Measurements from ENCODE around the gene BRICD5. TPM values are rescaled to one million over a fixed set of nuclear protein-coding genes. Genes with fewer than 3 reads are reported as not detected.

Gene BRICD5
- total and polyA plus RNA-seq, 5 donors from 2014 or later: 0.08 to 10.9 (median 0.33) TPM; not detected in 2

GRCh38 chr16:2173916-2174315 is 36.7 kb downstream of the BRICD5 start:
- ATAC-seq (ENCODE audit: low read depth in 2 of 2): no peak
- DNase-seq: no peak
- Mint-ChIP-seq H3K4me3 (no peak overlapping the region), H3K4me1 (no peaks in the 10 kb centered on the region), H3K36me3 (peaks cover 11% of the 10 kb centered on the region), H3K27ac (no peak overlapping the region), H3K9me3 (no peaks in the 10 kb centered on the region), H3K27me3 (no peaks in the 10 kb centered on the region)
- no peak overlapping the region for H3K4me3 ChIP-seq (ENCODE audit: low read depth, low read length)
- H3K27ac ChIP-seq (ENCODE audit: insufficient read depth, low read length, poor library complexity, severe bottlenecking): no peak overlapping the region
- H3K36me3 ChIP-seq (ENCODE audit: control insufficient read depth, insufficient read depth, low read length): peaks cover 25% of the 10 kb centered on the region
- H3K27me3 ChIP-seq (ENCODE audit: control insufficient read depth, insufficient read depth, low read length): no peaks in the 10 kb centered on the region
- no peaks in the 10 kb centered on the region for H3K9me3 ChIP-seq (ENCODE audit: control insufficient read depth in 2 of 2, low read length in 2 of 2)
- H3K4me1 ChIP-seq (ENCODE audit: control insufficient read depth, insufficient read depth, low read length, poor library complexity, severe bottlenecking): no peaks in the 10 kb centered on the region

DNA sequence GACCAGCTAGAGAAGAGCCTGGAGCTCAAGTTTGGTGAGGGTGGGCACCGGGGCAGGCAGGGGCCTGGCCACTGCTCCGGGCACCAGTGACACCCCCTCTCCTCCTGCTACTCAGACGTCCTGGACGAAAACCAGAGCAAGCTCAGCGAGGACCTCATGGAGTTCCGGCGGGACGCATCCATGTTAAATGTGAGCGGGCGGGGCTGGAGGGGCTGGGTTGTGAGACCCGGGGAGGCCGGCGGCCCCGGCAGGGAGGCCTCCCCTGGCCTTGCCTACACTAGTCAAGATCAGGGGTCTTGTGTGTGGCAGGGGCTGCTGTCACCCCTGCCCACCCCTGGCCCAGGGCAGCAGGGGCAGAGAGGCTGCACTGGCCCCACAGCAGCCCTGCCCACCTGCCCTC is 37.3 kb downstream of the BRICD5 start:
- Histone ChIP-seq H3K27me3 (ENCODE audit: control insufficient read depth, insufficient read depth, low read length) (no peaks in the 10 kb centered on the region), H3K4me3 (ENCODE audit: low read depth, low read length) (no peak overlapping the region), H3K4me1 (ENCODE audit: control insufficient read depth, insufficient read depth, low read length, poor library complexity, severe bottlenecking) (no peaks in the 10 kb centered on the region), H3K9me3 (ENCODE audit: control insufficient read depth in 2 of 2, low read length in 2 of 2) (no peaks in the 10 kb centered on the region), H3K36me3 (ENCODE audit: control insufficient read depth, insufficient read depth, low read length) (peaks cover 25% of the 10 kb centered on the region), H3K27ac (ENCODE audit: insufficient read depth, low read length, poor library complexity, severe bottlenecking) (no peak overlapping the region)
- Mint-ChIP-seq H3K4me3 (no peak overlapping the region), H3K27ac (no peak overlapping the region), H3K27me3 (no peaks in the 10 kb centered on the region), H3K36me3 (peaks cover 11% of the 10 kb centered on the region), H3K9me3 (no peaks in the 10 kb centered on the region), H3K4me1 (no peaks in the 10 kb centered on the region)
- ATAC-seq (ENCODE audit: low read depth in 2 of 2) (no peak), DNase-seq (no peak)

- H3K36me3 Mint-ChIP-seq: peaks cover 14% of the 10 kb centered on the region
- H3K4me3 Mint-ChIP-seq: no peak overlapping the region
- no peak overlapping the region for H3K27ac ChIP-seq (ENCODE audit: insufficient read depth, low read length, poor library complexity, severe bottlenecking)
- H3K4me3 ChIP-seq (ENCODE audit: low read depth, low read length): no peak overlapping the region
- no peak for ATAC-seq (ENCODE audit: low read depth in 2 of 2)
- no peaks in the 10 kb centered on the region for H3K27me3 Mint-ChIP-seq
- peaks cover 0 to 3% (median 0%) of the 10 kb centered on the region in 4 donors for H3K4me1 Mint-ChIP-seq
- peaks cover 25% of the 10 kb centered on the region for H3K36me3 ChIP-seq (ENCODE audit: control insufficient read depth, insufficient read depth, low read length)
- H3K27ac Mint-ChIP-seq: no peak overlapping the region
- H3K27me3 ChIP-seq (ENCODE audit: control insufficient read depth, insufficient read depth, low read length): no peaks in the 10 kb centered on the region
- H3K9me3 Mint-ChIP-seq: no peaks in the 10 kb centered on the region
- no peaks in the 10 kb centered on the region for H3K4me1 ChIP-seq (ENCODE audit: control insufficient read depth, insufficient read depth, low read length, poor library complexity, severe bottlenecking)
- DNase-seq: no peak
- no peaks in the 10 kb centered on the region for H3K9me3 ChIP-seq (ENCODE audit: control insufficient read depth in 2 of 2, low read length in 2 of 2)
These were observed 37.9 kb downstream of the BRICD5 start for GRCh38 chr16:2172688-2173335.

DNA sequence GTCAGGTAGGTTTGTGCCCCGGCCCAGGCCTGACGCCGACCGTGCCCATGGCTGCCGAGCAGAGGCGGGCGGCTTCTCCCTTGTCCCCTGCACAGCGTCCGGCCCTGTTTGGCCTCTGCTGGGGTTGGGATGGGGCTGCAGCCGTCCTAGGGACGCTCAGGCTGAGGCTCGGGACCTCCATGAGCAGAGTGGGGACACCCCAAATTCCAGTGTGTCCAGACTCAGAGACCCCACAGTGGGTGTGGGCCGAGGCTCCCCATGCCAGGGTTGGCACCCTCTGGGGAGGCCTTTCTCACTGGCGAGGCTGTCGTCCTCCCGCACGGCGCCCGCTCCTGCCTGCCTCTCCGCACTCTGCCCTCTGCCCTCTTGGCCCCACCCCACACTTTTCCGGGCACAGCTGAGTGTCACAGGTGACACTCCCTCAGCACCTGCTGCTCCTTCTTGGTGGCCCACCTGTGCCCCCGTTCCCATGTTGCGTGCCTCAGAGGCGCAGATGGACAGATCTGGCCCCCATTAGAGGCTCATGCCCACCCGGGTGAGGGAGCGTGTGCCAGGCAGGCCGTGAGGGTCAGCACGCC is 39.0 kb downstream of the BRICD5 start:
- Mint-ChIP-seq H3K27me3 (no peaks in the 10 kb centered on the region), H3K36me3 (peaks cover 14% of the 10 kb centered on the region), H3K27ac (no peak overlapping the region), H3K4me3 (no peak overlapping the region), H3K9me3 (no peaks in the 10 kb centered on the region), H3K4me1 (peaks cover 0 to 3% (median 0%) of the 10 kb centered on the region in 4 donors)
- DNase-seq: no peak
- H3K9me3 ChIP-seq (ENCODE audit: control insufficient read depth in 2 of 2, low read length in 2 of 2): no peaks in the 10 kb centered on the region
- no peaks in the 10 kb centered on the region for H3K27me3 ChIP-seq (ENCODE audit: control insufficient read depth, insufficient read depth, low read length)
- no peak for ATAC-seq (ENCODE audit: low read depth in 2 of 2)
- peaks cover 25% of the 10 kb centered on the region for H3K36me3 ChIP-seq (ENCODE audit: control insufficient read depth, insufficient read depth, low read length)
- no peak overlapping the region for H3K4me3 ChIP-seq (ENCODE audit: low read depth, low read length)
- H3K27ac ChIP-seq (ENCODE audit: insufficient read depth, low read length, poor library complexity, severe bottlenecking): no peak overlapping the region
- no peaks in the 10 kb centered on the region for H3K4me1 ChIP-seq (ENCODE audit: control insufficient read depth, insufficient read depth, low read length, poor library complexity, severe bottlenecking)

DNA sequence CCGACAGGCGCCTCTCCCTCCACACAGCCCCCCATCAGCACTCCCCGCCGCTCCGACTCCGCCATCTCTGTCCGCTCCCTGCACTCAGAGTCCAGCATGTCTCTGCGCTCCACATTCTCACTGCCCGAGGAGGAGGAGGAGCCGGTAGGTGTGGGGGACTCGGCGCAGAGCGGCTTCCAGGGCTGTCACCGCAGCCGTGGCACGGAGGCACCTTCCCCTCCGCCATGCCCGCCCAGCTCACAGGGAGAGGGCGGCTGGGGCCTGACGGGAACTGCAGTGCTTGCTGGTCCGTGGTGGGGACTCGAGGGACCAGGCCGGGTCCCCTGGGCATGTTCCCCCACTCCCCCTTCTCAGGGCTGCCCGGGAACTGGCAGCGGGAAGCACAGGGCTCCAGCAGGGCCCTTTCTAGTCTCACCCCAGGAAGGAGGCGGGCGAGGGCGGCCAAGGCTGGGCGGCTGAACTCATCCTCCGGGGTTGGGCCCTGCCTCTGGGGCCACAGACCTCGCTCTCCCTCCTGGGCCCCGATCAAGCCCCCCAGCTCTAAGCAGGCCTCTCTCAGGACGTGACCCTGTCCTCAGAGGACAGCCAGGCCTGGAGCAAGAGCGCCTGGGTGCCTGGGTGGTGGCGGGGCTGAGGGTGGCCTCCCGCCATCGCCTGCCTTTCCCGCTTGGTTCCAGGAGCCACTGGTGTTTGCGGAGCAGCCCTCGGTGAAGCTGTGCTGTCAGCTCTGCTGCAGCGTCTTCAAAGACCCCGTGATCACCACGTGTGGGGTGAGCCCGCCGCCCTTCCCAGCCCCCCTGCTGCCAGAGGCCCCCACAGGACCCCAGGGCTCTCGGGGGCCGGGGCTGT is 39.9 kb downstream of the BRICD5 start:
- Histone ChIP-seq H3K4me1 (ENCODE audit: control insufficient read depth, insufficient read depth, low read length, poor library complexity, severe bottlenecking) (no peaks in the 10 kb centered on the region), H3K4me3 (ENCODE audit: low read depth, low read length) (no peak overlapping the region), H3K27ac (ENCODE audit: insufficient read depth, low read length, poor library complexity, severe bottlenecking) (no peak overlapping the region), H3K27me3 (ENCODE audit: control insufficient read depth, insufficient read depth, low read length) (no peaks in the 10 kb centered on the region), H3K36me3 (ENCODE audit: control insufficient read depth, insufficient read depth, low read length) (peaks cover 27% of the 10 kb centered on the region), H3K9me3 (ENCODE audit: control insufficient read depth in 2 of 2, low read length in 2 of 2) (no peaks in the 10 kb centered on the region)
- H3K4me1 Mint-ChIP-seq: peaks cover 0 to 3% (median 0%) of the 10 kb centered on the region in 4 donors
- no peaks in the 10 kb centered on the region for H3K9me3 Mint-ChIP-seq
- H3K36me3 Mint-ChIP-seq: peaks cover 12% of the 10 kb centered on the region
- DNase-seq (no peak), ATAC-seq (ENCODE audit: low read depth in 2 of 2) (no peak)
- H3K27me3 Mint-ChIP-seq: no peaks in the 10 kb centered on the region
- no peak overlapping the region for H3K4me3 Mint-ChIP-seq
- H3K27ac Mint-ChIP-seq: no peak overlapping the region

GRCh38 chr16:2170080-2170479 is 40.6 kb downstream of the BRICD5 start:
- no peak overlapping the region for H3K4me3 Mint-ChIP-seq
- H3K27me3 Mint-ChIP-seq: no peaks in the 10 kb centered on the region
- Histone ChIP-seq H3K27ac (ENCODE audit: insufficient read depth, low read length, poor library complexity, severe bottlenecking) (no peak overlapping the region), H3K27me3 (ENCODE audit: control insufficient read depth, insufficient read depth, low read length) (no peaks in the 10 kb centered on the region), H3K4me3 (ENCODE audit: low read depth, low read length) (no peak overlapping the region), H3K36me3 (ENCODE audit: control insufficient read depth, insufficient read depth, low read length) (peaks cover 20% of the 10 kb centered on the region), H3K9me3 (ENCODE audit: control insufficient read depth in 2 of 2, low read length in 2 of 2) (no peaks in the 10 kb centered on the region), H3K4me1 (ENCODE audit: control insufficient read depth, insufficient read depth, low read length, poor library complexity, severe bottlenecking) (no peaks in the 10 kb centered on the region)
- no peak overlapping the region for H3K27ac Mint-ChIP-seq
- DNase-seq: no peak
- no peaks in the 10 kb centered on the region for H3K9me3 Mint-ChIP-seq
- peaks cover 11% of the 10 kb centered on the region for H3K36me3 Mint-ChIP-seq
- H3K4me1 Mint-ChIP-seq: peaks cover 0 to 3% (median 0%) of the 10 kb centered on the region in 4 donors
- ATAC-seq (ENCODE audit: low read depth in 2 of 2): no peak

DNA sequence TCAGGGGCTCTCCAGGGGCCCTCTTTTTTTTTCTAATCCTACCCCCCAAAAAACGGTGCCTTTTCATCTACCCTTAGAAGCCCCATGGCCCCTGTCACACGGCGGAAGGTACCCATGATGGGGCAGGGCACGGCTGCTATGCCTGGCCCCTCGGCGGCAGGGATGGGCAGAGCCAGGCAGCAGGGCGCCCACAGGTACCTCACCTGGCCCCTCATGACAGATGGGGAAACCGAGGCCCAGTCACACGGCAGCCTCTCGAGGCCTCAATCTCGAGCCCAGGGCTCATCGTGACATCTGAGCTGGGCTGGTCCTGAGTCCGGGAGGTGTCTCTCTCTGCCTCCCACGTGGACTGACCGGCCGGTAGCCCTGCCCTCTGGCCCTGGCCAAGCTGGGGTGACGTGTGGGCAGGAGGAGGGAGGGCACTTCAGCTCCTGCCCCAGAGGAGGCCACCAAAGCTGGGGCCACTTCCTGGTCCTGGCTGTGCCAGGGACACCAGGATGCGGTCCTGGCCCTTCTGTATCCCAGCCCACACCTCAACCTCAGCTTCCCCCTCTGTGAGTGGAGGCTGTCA is 43.5 kb downstream of the BRICD5 start:
- H3K27ac Mint-ChIP-seq: no peak overlapping the region
- no peak for ATAC-seq (ENCODE audit: low read depth in 2 of 2)
- no peaks in the 10 kb centered on the region for H3K27me3 ChIP-seq (ENCODE audit: control insufficient read depth, insufficient read depth, low read length)
- H3K27me3 Mint-ChIP-seq: no peaks in the 10 kb centered on the region
- no peaks in the 10 kb centered on the region for H3K4me1 ChIP-seq (ENCODE audit: control insufficient read depth, insufficient read depth, low read length, poor library complexity, severe bottlenecking)
- H3K4me1 Mint-ChIP-seq: peaks cover 0 to 3% (median 0%) of the 10 kb centered on the region in 4 donors
- DNase-seq: no peak
- H3K4me3 ChIP-seq (ENCODE audit: low read depth, low read length): no peak overlapping the region
- H3K36me3 ChIP-seq (ENCODE audit: control insufficient read depth, insufficient read depth, low read length): peaks cover 9% of the 10 kb centered on the region
- peaks cover 6% of the 10 kb centered on the region for H3K36me3 Mint-ChIP-seq
- H3K9me3 ChIP-seq (ENCODE audit: control insufficient read depth in 2 of 2, low read length in 2 of 2): no peaks in the 10 kb centered on the region
- no peak overlapping the region for H3K4me3 Mint-ChIP-seq
- no peaks in the 10 kb centered on the region for H3K9me3 Mint-ChIP-seq
- H3K27ac ChIP-seq (ENCODE audit: insufficient read depth, low read length, poor library complexity, severe bottlenecking): no peak overlapping the region
